GM10847 (cell line): ENCODE measurements around the gene PDE6B.

Experiments
- POLR2A ChIP-seq: IDR thresholded peaks from 2 replicates; pipeline ENCODE4 v1.6.1; 2011; ENCODE audit not compliant: insufficient read length; ENCODE audit errors: extremely low read depth

PDE6B gene

GRCh38 chr4:612749-613125, 12.6 kb upstream of the PDE6B start:
- TF ChIP-seq POLR2A, result no peak

GRCh38 chr4:613126-613525, 12.2 kb upstream of the PDE6B start:
- TF ChIP-seq POLR2A, result no peak

GRCh38 chr4:616091-616490, 9.3 kb upstream of the PDE6B start:
- TF ChIP-seq POLR2A, result no peak

GRCh38 chr4:616911-617643, 8.3 kb upstream of the PDE6B start:
- no peak for TF ChIP-seq POLR2A

- TF ChIP-seq POLR2A, result no peak
Observed at GRCh38 chr4:617644-618641, 7.4 kb upstream of the PDE6B start.

- no peak for TF ChIP-seq POLR2A
Observed at GRCh38 chr4:620201-620600, 5.2 kb upstream of the PDE6B start.

GRCh38 chr4:620851-621261, 4.5 kb upstream of the PDE6B start:
- no peak for TF ChIP-seq POLR2A

GRCh38 chr4:621296-622070, 3.9 kb upstream of the PDE6B start:
- TF ChIP-seq POLR2A, result no peak

GRCh38 chr4:622071-622995, 3.0 kb upstream of the PDE6B start:
- no peak for TF ChIP-seq POLR2A

GRCh38 chr4:622996-623913, 2.1 kb upstream of the PDE6B start:
- TF ChIP-seq POLR2A, result no peak

GRCh38 chr4:623914-624566, 1.3 kb upstream of the PDE6B start:
- TF ChIP-seq POLR2A, result no peak

- TF ChIP-seq POLR2A, result no peak
Observed at GRCh38 chr4:625631-626161, 323 bp downstream of the PDE6B start.

GRCh38 chr4:626201-627091, 1.1 kb downstream of the PDE6B start:
- TF ChIP-seq POLR2A, result no peak
